Limb (tissue), 2 donors: Measurements from ENCODE around the gene TFB1M.
"Not testable (repeated sequence)": the region's sequence is repeated elsewhere in the genome, so short reads cannot be mapped to it uniquely, and the experiment has no call there.

ENCODE experiments used
- DNase-seq, 2 donors: peaks; one replicate each; pipeline ENCODE4 v3.0.0-alpha.2; 2016; ENCODE audit errors: extremely low spot score in 2 of 2

Gene TFB1M

GRCh38 chr6:155303361-155303870 is 10.9 kb downstream of the TFB1M start:
- DNase-seq: no peak

GRCh38 chr6:155301867-155302266 is 12.4 kb downstream of the TFB1M start:
- DNase-seq: no peak

GRCh38 chr6:155297669-155298068 is 16.6 kb downstream of the TFB1M start:
- DNase-seq: no peak

- no peak for DNase-seq
These were observed 21.6 kb downstream of the TFB1M start for GRCh38 chr6:155292711-155293110.

GRCh38 chr6:155291291-155291690 is 23.0 kb downstream of the TFB1M start:
- DNase-seq: no peak

GRCh38 chr6:155290491-155290890 is 23.8 kb downstream of the TFB1M start:
- no peak for DNase-seq

GRCh38 chr6:155287762-155288161 is 26.5 kb downstream of the TFB1M start:
- no peak for DNase-seq

- no peak for DNase-seq
These were observed 29.5 kb downstream of the TFB1M start for GRCh38 chr6:155284775-155285174.

- no peak for DNase-seq
These were observed 35.8 kb downstream of the TFB1M start for GRCh38 chr6:155278319-155279049.

GRCh38 chr6:155276638-155277037 is 37.6 kb downstream of the TFB1M start:
- DNase-seq: no peak

GRCh38 chr6:155275808-155276480 is 38.3 kb downstream of the TFB1M start:
- DNase-seq: no peak

GRCh38 chr6:155274533-155274932 is 39.8 kb downstream of the TFB1M start:
- no peak for DNase-seq

GRCh38 chr6:155274106-155274505 is 40.2 kb downstream of the TFB1M start:
- no peak for DNase-seq

GRCh38 chr6:155273431-155273830 is 40.9 kb downstream of the TFB1M start:
- DNase-seq: no peak

GRCh38 chr6:155272353-155273232 is 41.7 kb downstream of the TFB1M start:
- peak in 1 of 2 donors; percentile 57 for DNase-seq

GRCh38 chr6:155271145-155271544 is 43.1 kb downstream of the TFB1M start:
- DNase-seq: no peak

- DNase-seq: no peak
These were observed 43.7 kb downstream of the TFB1M start for GRCh38 chr6:155270561-155271091.

GRCh38 chr6:155269765-155270164 is 44.5 kb downstream of the TFB1M start:
- DNase-seq: no peak

- DNase-seq: not testable (repeated sequence)
These were observed 46.0 kb downstream of the TFB1M start for GRCh38 chr6:155268088-155268867.

- no peak for DNase-seq
These were observed 46.9 kb downstream of the TFB1M start for GRCh38 chr6:155267411-155267810.
